Astrocyte of the spinal cord (primary cell): Measurements from ENCODE around the gene PTCHD4.

Source experiments
- DNase-seq: peaks from one replicate; pipeline ENCODE4 v3.0.0; 2011; ENCODE audit warnings: low read depth, low spot score
- H3K4me3 ChIP-seq: 2 replicates; pipeline ENCODE4 v1.5.1; 2011; ENCODE audit warnings: low read depth, mild to moderate bottlenecking, low read length, moderate library complexity
- in situ Hi-C: cut with HindIII; loops from 2 replicates; pipeline ENCODE4 v1.10.0; 2017; ENCODE audit warnings: low sequenced_read_pairs
- TF ChIP-seq, protein P1 (sequence below): IDR thresholded peaks from 2 replicates; pipeline ENCODE4 v1.5.1; 2012; ENCODE audit warnings: low read depth, mild to moderate bottlenecking, low read length, inconsistent platforms

PTCHD4 gene

DNA sequence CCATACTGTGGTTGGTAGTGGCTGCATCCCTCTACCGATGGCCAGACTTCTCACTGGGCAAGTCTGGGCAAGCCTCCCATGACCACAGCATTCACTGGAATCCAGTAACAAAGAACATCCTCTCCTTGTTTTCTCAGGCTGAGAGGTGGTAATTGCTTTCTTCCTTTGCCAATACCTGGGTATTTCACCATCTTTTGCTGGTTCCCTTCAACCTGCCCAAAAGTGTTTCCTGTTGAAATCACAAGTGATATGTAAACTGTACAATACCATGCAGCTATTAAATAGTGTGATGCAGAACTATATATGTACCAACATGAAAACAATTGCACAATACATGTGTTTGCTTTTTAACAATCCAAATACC is at the start of gene PTCHD4:
Gene PTCHD4 (minus strand): TSS at position 55 of the 364 bp plus-strand sequence. CDS start 42,240 bp downstream, outside the sequence.
- in situ Hi-C loops = no loop called here
- DNase-seq = peak; percentile 77
- H3K4me3 ChIP-seq = peak within 1 kb of the TSS; percentile 61
- TF ChIP-seq, protein P1, sequence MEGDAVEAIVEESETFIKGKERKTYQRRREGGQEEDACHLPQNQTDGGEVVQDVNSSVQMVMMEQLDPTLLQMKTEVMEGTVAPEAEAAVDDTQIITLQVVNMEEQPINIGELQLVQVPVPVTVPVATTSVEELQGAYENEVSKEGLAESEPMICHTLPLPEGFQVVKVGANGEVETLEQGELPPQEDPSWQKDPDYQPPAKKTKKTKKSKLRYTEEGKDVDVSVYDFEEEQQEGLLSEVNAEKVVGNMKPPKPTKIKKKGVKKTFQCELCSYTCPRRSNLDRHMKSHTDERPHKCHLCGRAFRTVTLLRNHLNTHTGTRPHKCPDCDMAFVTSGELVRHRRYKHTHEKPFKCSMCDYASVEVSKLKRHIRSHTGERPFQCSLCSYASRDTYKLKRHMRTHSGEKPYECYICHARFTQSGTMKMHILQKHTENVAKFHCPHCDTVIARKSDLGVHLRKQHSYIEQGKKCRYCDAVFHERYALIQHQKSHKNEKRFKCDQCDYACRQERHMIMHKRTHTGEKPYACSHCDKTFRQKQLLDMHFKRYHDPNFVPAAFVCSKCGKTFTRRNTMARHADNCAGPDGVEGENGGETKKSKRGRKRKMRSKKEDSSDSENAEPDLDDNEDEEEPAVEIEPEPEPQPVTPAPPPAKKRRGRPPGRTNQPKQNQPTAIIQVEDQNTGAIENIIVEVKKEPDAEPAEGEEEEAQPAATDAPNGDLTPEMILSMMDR = no peak

DNA sequence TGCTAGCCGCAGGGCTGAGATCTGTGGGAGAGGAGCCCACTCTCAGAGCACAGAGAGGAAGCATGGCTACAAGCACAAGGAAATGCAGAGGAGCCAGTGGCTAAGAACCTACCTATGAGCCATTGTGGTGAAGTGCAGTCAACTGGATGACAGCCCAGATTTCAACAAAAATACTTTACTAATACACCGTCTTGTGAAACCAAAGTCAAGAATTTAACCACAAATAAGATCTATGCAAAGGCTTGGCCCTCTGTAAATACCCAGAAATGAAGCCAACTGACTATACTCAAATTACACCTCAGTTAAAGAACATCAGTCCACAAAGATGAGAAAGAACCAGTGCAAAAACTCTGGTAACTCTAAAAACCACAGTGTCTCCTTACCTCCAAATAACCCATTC is 40.1 kb upstream of the PTCHD4 start:
- TF ChIP-seq, protein P1 = no peak
- peak; percentile 87 for DNase-seq
- no peak overlapping the region for H3K4me3 ChIP-seq
- in situ Hi-C loops = no loop called here

DNA sequence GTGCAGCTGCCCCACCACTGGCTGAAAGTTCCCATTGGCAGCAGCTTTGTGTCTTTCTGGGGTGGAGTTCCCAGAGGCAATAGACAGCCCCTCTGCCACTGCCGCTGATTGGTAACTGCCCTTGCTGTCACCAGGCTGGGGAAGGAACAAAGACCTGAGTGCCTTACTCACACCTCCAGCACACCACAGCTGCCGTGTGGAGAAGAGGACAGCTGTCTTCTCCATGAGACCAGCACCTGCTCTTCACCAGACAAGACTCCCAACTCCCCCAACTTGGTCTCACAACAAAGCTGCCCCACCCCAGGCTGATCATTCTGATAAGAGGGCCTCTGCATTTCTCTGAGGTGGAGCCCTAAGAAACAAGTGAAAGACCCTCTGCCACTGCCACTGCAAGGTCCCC is 39.7 kb upstream of the PTCHD4 start:
- H3K4me3 ChIP-seq = no peak overlapping the region
- no peak for DNase-seq
- TF ChIP-seq, protein P1 = no peak
- in situ Hi-C loops = no loop called here

DNA sequence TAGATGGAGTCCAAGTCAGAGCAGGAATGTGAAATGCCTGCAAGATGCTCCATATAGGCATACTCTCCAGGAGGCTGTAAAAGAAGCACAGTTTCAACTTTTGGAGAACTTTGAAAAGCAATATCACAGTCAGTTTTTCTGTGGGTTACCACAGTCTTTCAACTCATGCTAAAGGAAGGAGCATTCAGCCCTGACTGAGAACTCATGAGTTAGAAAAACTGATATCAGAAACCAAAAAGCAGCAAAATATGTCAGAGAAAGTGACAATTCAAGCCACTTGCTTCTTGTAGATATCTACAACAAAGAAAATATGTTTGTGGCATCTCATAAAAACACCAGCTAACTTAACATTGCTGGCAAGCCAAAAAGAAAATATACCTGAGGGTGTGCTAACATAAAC is 36.1 kb upstream of the PTCHD4 start:
- in situ Hi-C loops = no loop called here
- H3K4me3 ChIP-seq = no peak overlapping the region
- no peak for DNase-seq
- TF ChIP-seq, protein P1 = no peak

DNA sequence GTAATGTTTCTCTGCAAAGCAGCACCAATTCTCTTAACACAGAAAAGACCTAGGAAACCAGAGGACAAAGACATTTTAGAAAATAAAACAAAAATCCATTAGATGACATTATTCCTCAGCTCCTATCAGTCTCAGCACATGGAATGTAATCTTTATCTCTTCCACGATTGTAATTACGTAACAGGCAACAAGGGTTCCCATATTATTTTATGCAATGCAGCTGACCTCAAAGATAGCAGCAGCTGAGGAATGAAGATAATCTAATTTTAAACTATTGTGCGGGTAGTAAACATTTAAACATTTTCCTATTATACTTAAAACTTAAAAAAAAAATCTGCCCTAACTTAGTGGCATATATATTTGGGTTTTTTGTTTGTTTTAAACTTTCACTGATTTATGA is 33.0 kb upstream of the PTCHD4 start:
- no peak for DNase-seq
- TF ChIP-seq, protein P1 = no peak

DNA sequence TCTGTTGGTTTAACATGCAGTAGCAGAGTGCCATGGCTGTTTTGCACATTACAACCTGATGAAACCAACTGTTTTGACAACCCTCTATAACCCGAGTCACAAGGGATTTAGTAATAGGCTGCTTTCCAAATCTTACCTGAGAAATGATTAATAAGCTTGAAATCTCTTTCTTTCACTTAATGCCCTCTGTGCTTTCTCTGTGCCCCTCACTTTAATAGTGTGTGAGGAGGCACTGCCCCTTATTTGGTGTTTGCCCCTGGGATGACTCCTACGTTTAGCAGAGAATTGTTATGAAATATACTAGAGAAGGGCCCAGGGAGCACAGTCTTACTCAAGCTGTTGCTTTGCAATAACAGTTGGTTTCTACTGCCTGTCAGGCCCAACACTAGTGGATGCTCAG is 31.0 kb upstream of the PTCHD4 start:
- no peak overlapping the region for H3K4me3 ChIP-seq
- no peak for DNase-seq
- in situ Hi-C loops = no loop called here
- TF ChIP-seq, protein P1 = no peak

More for the DNA sequence above, 33.0 kb upstream of the PTCHD4 start:
- no peak overlapping the region for H3K4me3 ChIP-seq
- in situ Hi-C loops = no loop called here
